CD14-positive monocyte (primary cell): ENCODE measurements around the gene TCF25. TPM values are rescaled to one million over a fixed set of nuclear protein-coding genes. Genes with fewer than 3 reads are reported as not detected.

ENCODE experiments used
- DNase-seq, 3 donors: peaks; one replicate each; pipeline ENCODE4 v3.0.0-alpha.2; 2011 to 2022
- H2AFZ ChIP-seq: 2 replicates; pipeline ENCODE4 v1.6.0; 2012; ENCODE audit warnings: mild to moderate bottlenecking, low read depth, low read length, inconsistent platforms; ENCODE audit not compliant: insufficient read depth, poor library complexity, severe bottlenecking
- H3K27ac ChIP-seq, 2 donors: 1 replicate in 1 of 2; 2 replicates in 1 of 2; pipeline ENCODE4 v1.5.1; 2012 to 2013; ENCODE audit warnings: low read length in 2 of 2, control low read depth in 1 of 2, inconsistent platforms in 1 of 2, low read depth in 1 of 2, mild to moderate bottlenecking in 1 of 2
- H3K27me3 ChIP-seq, 2 donors: one replicate each; pipeline versions ENCODE4 v1.6.0 to v1.6.1; 2011 to 2013; ENCODE audit warnings: low read length in 2 of 2; ENCODE audit not compliant: control insufficient read depth in 2 of 2, insufficient read depth in 2 of 2
- H3K36me3 ChIP-seq, 2 donors: replicated peaks in 1 of 2; 1 replicate in 1 of 2; 2 replicates in 1 of 2; pipeline versions ENCODE4 v1.5.1 to v1.6.1; 2012 to 2013; ENCODE audit warnings: low read length in 2 of 2, control low read depth in 1 of 2, inconsistent platforms in 1 of 2, mild to moderate bottlenecking in 1 of 2; ENCODE audit not compliant: insufficient read depth in 2 of 2, control insufficient read depth in 1 of 2
- H3K4me1 ChIP-seq, 2 donors: 1 replicate in 1 of 2; 2 replicates in 1 of 2; pipeline versions ENCODE4 v1.5.1 to v1.6.1; 2012 to 2013; ENCODE audit warnings: low read length in 2 of 2, control low read depth in 1 of 2, inconsistent platforms in 1 of 2, mild to moderate bottlenecking in 1 of 2, moderate library complexity in 1 of 2; ENCODE audit not compliant: insufficient read depth in 2 of 2, control insufficient read depth in 1 of 2
- H3K4me2 ChIP-seq: replicated peaks from 2 replicates; pipeline ENCODE3; 2012; ENCODE audit warnings: low read length, moderate library complexity, mild to moderate bottlenecking; ENCODE audit not compliant: poor library complexity, severe bottlenecking; ENCODE audit errors: extremely low read depth
- H3K4me3 ChIP-seq, 3 experiments: fragments of 200-600 bp in 1 of 3; sonication (generic) in 1 of 3; replicated peaks in 1 of 3; 1 replicate in 2 of 3; 2 replicates in 1 of 3; pipeline ENCODE4 v1.5.1; 2011 to 2013; ENCODE audit warnings: low read length in 3 of 3, mild to moderate bottlenecking in 3 of 3, control low read depth in 2 of 3, low read depth in 2 of 3, inconsistent platforms in 1 of 3, moderate library complexity in 1 of 3
- H3K79me2 ChIP-seq: 2 replicates; pipeline ENCODE4 v1.6.0; 2012; ENCODE audit warnings: mild to moderate bottlenecking, control low read depth, inconsistent platforms, low read length, moderate library complexity; ENCODE audit not compliant: insufficient read depth
- H3K9ac ChIP-seq: 2 replicates; pipeline ENCODE4 v1.6.0; 2017; ENCODE audit warnings: low read length, mild to moderate bottlenecking; ENCODE audit not compliant: insufficient read depth, poor library complexity, severe bottlenecking
- H3K9me3 ChIP-seq, 2 donors: replicated peaks in 1 of 2; 1 replicate in 1 of 2; 2 replicates in 1 of 2; pipeline versions ENCODE4 v1.5.1 to v1.6.1; 2012 to 2013; ENCODE audit warnings: low read length in 2 of 2, control low read depth in 1 of 2; ENCODE audit not compliant: control insufficient read depth in 1 of 2, insufficient read depth in 1 of 2
- H4K20me1 ChIP-seq: 2 replicates; pipeline ENCODE4 v1.6.0; 2012; ENCODE audit warnings: mild to moderate bottlenecking, low read length, control low read depth, moderate library complexity; ENCODE audit not compliant: insufficient read depth
- H3K27ac Mint-ChIP-seq, 7 donors: one replicate each; pipeline ENCODE4 v1.8.0; 2020; ENCODE audit warnings: mild to moderate bottlenecking in 7 of 7, mixed read lengths in 7 of 7, moderate library complexity in 6 of 7, inconsistent platforms in 2 of 7
- H3K27me3 Mint-ChIP-seq, 3 donors: one replicate each; pipeline ENCODE4 v1.8.0; 2021 to 2022; ENCODE audit warnings: low read depth in 3 of 3, mild to moderate bottlenecking in 3 of 3, mixed read lengths in 3 of 3, moderate library complexity in 3 of 3, inconsistent platforms in 1 of 3
- H3K36me3 Mint-ChIP-seq, 2 donors: one replicate each; pipeline ENCODE4 v1.8.0; 2020; ENCODE audit warnings: mixed read lengths in 2 of 2, inconsistent platforms in 1 of 2, mild to moderate bottlenecking in 1 of 2
- H3K4me1 Mint-ChIP-seq: one replicate; pipeline ENCODE4 v1.8.0; 2020; ENCODE audit warnings: mild to moderate bottlenecking, mixed read lengths
- H3K4me3 Mint-ChIP-seq, 2 donors: one replicate each; pipeline ENCODE4 v1.8.0; 2020; ENCODE audit warnings: mild to moderate bottlenecking in 2 of 2, mixed read lengths in 2 of 2, moderate library complexity in 1 of 2
- H3K9me3 Mint-ChIP-seq, 7 donors: one replicate each; pipeline ENCODE4 v1.8.0; 2020 to 2022; ENCODE audit warnings: mixed read lengths in 7 of 7, mild to moderate bottlenecking in 6 of 7, moderate library complexity in 6 of 7, inconsistent platforms in 2 of 7
- WGBS: methylation state at CpG from one replicate; pipeline ENCODE4 v1.1.5; 2013; ENCODE audit warnings: missing lambda C conversion rate; ENCODE audit not compliant: insufficient coverage; 5-methylcytosine and 5-hydroxymethylcytosine counted together
- intact Hi-C, 2 donors: fragments of 100-400 bp; cut with micrococcal nuclease; formaldehyde crosslinking; loops; one replicate each; pipeline versions ENCODE4 v1.15.0 to v1.15.1; 2023
- polyA plus RNA-seq, 3 donors: library from polyadenylated mRNA; depleted of rRNA in 1 of 3; unstranded in 2 of 3; stranded (reverse) in 1 of 3; fragments of 300-500 nt in 2 of 3; fragments of >200 nt in 1 of 3; fragmentation: Illumina TruSeq in 2 of 3; gene quantifications; 1 replicate in 2 of 3; 2 replicates in 1 of 3; pipeline ENCODE4 v1.2.3, GENCODE V29; 2012 to 2021
- TF ChIP-seq, protein P1 (sequence below): fragments of 200-600 bp; IDR thresholded peaks from one replicate; pipeline ENCODE4 v1.8.0; 2022; ENCODE audit warnings: antibody characterized with exemption, mild to moderate bottlenecking

TCF25 gene
- polyA plus RNA-seq, 3 donors, result 98.0 to 231 (median 114) TPM

GRCh38 chr16:89855301-89855945, 18.0 kb upstream of the TCF25 start:
- Mint-ChIP-seq H3K4me3 (no peak overlapping the region), H3K27me3 (peaks cover 3 to 22% (median 13%) of the 10 kb centered on the region in 3 donors), H3K36me3 (no peaks in the 10 kb centered on the region), H3K4me1 (peaks cover 2% of the 10 kb centered on the region), H3K9me3 (peaks cover 0 to 5% (median 0%) of the 10 kb centered on the region in 7 donors), H3K27ac (no peak overlapping the region)
- H3K9ac ChIP-seq, result peak overlapping the region; percentile 1
- H3K27me3 ChIP-seq, result no peaks in the 10 kb centered on the region
- H2AFZ ChIP-seq, result no peak overlapping the region
- no peaks in the 10 kb centered on the region for H3K9me3 ChIP-seq
- intact Hi-C loops, result no loop called here
- H3K27ac ChIP-seq, result no peak overlapping the region
- peak overlapping the region; percentile 22 for H3K4me2 ChIP-seq
- H3K79me2 ChIP-seq, result no peaks in the 10 kb centered on the region
- H3K36me3 ChIP-seq, result no peaks in the 10 kb centered on the region
- TF ChIP-seq, protein P1, sequence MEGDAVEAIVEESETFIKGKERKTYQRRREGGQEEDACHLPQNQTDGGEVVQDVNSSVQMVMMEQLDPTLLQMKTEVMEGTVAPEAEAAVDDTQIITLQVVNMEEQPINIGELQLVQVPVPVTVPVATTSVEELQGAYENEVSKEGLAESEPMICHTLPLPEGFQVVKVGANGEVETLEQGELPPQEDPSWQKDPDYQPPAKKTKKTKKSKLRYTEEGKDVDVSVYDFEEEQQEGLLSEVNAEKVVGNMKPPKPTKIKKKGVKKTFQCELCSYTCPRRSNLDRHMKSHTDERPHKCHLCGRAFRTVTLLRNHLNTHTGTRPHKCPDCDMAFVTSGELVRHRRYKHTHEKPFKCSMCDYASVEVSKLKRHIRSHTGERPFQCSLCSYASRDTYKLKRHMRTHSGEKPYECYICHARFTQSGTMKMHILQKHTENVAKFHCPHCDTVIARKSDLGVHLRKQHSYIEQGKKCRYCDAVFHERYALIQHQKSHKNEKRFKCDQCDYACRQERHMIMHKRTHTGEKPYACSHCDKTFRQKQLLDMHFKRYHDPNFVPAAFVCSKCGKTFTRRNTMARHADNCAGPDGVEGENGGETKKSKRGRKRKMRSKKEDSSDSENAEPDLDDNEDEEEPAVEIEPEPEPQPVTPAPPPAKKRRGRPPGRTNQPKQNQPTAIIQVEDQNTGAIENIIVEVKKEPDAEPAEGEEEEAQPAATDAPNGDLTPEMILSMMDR, result no peak
- 77% methylated on average over 25 of the region's 26 CpGs for WGBS
- H4K20me1 ChIP-seq, result no peaks in the 10 kb centered on the region
- peaks cover 6 to 10% of the 10 kb centered on the region in 2 donors for H3K4me1 ChIP-seq
- no peak overlapping the region for H3K4me3 ChIP-seq
- no peak for DNase-seq

DNA sequence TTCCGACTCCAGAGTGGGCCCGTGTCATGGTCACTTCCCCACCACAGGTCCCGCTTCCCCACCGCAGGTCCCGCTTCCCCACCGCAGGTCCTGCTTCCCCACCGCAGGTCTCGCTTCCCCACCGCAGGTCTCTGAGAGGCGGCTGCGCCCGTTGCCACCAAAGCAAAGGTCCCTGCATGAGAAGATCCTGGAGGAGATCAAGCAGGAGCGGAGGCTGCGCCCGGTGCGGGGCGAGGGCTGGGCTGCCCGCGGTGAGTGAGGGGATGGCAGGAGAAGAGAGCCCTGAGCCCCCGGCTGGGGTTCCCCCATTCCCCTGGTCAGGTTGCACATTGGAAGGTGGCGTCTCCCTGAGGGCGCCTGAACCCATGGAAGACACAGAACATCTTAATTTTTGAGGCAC, 17.4 kb upstream of the TCF25 start:
- WGBS, result 67% methylated on average over 10 of the region's 22 CpGs
- Mint-ChIP-seq H3K4me3 (peak overlapping the region in 1 of 2 donors; percentile 51), H3K27ac (no peak overlapping the region), H3K36me3 (no peaks in the 10 kb centered on the region), H3K27me3 (peaks cover 5 to 22% (median 13%) of the 10 kb centered on the region in 3 donors), H3K9me3 (peaks cover 0 to 5% (median 0%) of the 10 kb centered on the region in 7 donors), H3K4me1 (peaks cover 3% of the 10 kb centered on the region)
- Histone ChIP-seq H3K4me2 (peak overlapping the region; percentile 22), H3K9ac (no peak overlapping the region), H3K79me2 (no peaks in the 10 kb centered on the region), H2AFZ (no peak overlapping the region), H3K4me1 (peaks cover 6 to 10% of the 10 kb centered on the region in 2 donors), H3K4me3 (no peak overlapping the region), H3K9me3 (no peaks in the 10 kb centered on the region), H3K27ac (no peak overlapping the region), H4K20me1 (no peaks in the 10 kb centered on the region), H3K27me3 (no peaks in the 10 kb centered on the region), H3K36me3 (no peaks in the 10 kb centered on the region)
- TF ChIP-seq, protein P1, result no peak
- intact Hi-C loops, result no loop called here
- peak in 2 of 3 donors; percentile 6 to 26 for DNase-seq
